A172 (cell line): Measurements from ENCODE around the gene TEX10. TPM values are rescaled to one million over a fixed set of nuclear protein-coding genes. Genes with fewer than 3 reads are reported as not detected.
"Not testable (repeated sequence)": the region's sequence is repeated elsewhere in the genome, so short reads cannot be mapped to it uniquely, and the experiment has no call there.

Experiments
- DNase-seq: peaks from one replicate; pipeline ENCODE4 v3.0.0-alpha.2; 2015; ENCODE audit warnings: low spot score
- total RNA-seq: library from RNA; depleted of rRNA; stranded (reverse); fragments of >200 nt; shearing (Covaris generic); gene quantifications from 2 replicates; pipeline ENCODE4 v1.2.3, GENCODE V29; 2014

TEX10 gene
- total RNA-seq, 1 experiment from 2014 or later: 69.0 TPM

GRCh38 chr9:100350188-100350587, 2.6 kb downstream of the TEX10 start:
- no peak for DNase-seq

GRCh38 chr9:100346836-100347235, 5.9 kb downstream of the TEX10 start:
- no peak for DNase-seq

- DNase-seq: no peak
These were observed 10.9 kb downstream of the TEX10 start for GRCh38 chr9:100341889-100342288.

DNA sequence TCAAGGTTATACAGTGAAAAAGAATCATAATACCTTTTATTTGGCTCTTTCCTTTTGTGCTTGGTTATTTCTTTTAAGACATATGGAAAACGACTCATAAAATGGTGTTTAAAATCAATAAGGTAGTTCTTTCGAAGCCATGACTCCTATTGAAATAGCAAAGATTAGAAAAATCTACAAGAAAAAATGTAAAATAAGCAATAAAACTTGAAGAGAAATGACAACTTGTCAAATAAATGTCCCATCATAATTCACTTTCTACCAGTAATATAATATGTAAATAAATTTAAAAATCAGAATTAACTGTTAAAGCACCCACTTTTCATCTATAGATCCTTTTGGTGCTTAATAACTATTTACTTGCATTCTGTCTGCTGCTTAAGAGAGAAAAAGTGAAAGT, 12.5 kb downstream of the TEX10 start:
- DNase-seq: no peak

DNA sequence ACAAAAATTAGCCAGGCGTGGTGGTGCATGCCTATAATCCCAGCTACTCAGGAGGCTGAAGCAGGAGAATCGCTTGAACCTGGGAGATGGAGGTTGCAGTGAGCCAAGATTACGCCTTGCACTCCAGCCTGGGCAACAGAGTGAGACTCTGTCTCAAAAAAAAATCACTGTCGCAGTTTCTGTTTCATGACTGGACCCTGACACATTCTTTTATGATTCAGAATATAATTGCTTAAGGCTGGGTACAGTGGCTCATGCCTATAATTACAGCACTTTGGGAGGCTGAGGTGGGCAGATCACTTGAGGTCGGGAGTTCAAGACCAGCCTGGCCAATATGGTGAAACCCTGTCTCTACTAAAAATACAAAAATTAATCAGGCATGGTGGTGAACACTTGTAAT, 14.0 kb downstream of the TEX10 start:
- DNase-seq: not testable (repeated sequence)

DNA sequence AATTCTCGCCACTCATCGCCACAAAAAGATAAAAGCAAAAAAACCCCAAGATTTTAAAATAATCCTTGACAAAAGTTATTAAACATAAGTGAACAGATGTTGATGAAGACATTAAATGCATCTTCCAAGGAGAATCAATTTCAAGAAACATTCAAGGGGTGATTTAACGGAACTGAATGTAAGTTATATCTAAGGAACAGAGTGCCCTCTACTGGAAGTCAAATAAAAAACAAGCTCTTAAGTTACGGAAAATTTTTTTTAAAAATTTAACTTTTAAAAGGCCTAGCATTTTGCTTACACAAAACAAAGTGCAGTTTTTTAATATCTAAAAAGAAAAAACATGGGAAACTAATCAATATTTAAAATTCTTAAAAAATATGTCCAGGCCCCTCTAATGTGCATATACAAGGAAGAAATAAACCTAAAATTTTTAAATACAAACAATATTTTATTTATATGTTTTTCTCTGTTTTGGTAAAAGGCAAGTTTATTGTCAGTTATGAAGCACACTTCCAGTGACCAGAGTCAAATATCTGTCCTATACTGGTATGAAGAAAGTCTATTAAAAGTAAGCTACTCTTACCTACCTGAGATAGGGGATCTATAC, 28.0 kb downstream of the TEX10 start:
- DNase-seq: peak; percentile 28

DNA sequence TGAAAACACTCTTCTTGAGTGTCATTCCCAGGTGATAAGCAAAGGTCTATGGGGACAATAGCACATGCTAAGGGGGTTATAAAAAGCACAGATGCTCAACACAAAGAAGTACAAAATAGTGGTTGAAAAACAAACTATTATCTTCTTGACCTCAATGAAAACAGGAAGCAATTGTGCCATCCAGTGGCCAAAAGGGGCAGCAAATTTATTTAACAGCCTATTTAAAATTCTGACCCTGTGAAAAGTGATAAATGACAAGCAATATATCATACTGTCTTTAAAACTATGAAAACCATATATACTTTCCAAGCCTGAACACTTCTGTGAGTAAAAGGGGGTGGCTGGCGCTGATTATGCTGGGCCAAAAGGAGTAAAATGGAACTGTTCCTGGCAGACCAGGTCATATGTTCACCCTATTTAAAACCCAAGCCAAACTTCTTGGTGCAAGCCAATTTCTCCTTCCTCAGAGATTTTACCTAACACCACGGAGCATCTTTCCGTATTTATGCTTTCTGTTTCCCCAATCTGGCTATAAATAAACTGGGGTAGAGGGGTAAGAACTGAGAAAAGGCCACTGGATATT, 29.7 kb downstream of the TEX10 start:
- peak; percentile 36 for DNase-seq

- peak; percentile 34 for DNase-seq
These were observed 35.0 kb downstream of the TEX10 start for GRCh38 chr9:100317706-100318105.

DNA sequence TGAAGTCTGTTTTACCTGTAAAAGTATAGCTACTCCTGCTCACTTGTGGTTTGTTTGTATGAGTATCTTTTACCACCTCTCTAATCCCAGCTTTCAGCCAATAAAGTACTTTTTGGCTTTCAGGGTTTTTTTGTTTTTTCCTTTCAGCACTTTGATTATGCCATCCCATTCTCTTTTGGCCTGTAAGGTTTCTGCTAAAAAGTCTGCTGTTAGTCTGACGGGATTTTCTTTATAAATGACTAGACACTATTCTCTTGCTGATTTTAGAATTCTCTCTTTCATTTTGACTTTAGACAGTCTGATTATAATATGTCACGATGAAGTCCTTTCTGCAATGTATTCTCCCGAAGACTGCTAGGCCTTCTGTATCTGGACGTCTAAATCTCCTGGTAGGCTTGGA, 37.2 kb downstream of the TEX10 start:
- DNase-seq: no peak

- DNase-seq: no peak
These were observed 42.8 kb downstream of the TEX10 start for GRCh38 chr9:100309992-100310391.

DNA sequence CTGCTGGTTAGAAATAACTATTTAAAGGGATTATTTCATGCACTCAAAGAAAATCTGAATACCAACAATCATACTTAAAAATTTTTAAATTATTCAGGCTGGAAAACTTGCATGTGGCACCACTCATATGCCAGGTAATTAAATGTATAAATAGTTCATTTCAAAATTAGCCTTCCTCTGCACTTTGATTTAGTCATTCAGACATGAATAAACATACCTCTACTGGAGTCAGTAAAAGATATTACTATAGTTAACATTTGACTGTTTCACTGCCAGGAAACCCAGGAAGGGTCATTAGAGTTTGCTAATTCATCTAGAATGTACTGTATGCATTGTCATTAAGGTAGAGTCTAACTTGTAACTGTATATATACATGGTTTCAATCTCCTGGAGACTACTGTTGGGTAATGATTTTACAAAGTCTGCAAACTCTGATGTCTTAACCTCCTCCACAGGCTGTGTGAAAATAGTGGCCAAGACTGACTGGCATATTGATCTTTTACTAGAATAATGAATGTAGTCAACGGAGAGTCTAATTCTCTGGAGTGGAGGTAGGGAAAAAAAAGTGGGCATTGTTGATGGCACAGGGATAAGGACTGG, 43.7 kb downstream of the TEX10 start:
- DNase-seq: no peak

GRCh38 chr9:100307080-100307479, 45.7 kb downstream of the TEX10 start:
- no peak for DNase-seq

- no peak for DNase-seq
These were observed 46.5 kb downstream of the TEX10 start for GRCh38 chr9:100306283-100306682.

- no peak for DNase-seq
These were observed 49.0 kb downstream of the TEX10 start for GRCh38 chr9:100303747-100304146.

DNA sequence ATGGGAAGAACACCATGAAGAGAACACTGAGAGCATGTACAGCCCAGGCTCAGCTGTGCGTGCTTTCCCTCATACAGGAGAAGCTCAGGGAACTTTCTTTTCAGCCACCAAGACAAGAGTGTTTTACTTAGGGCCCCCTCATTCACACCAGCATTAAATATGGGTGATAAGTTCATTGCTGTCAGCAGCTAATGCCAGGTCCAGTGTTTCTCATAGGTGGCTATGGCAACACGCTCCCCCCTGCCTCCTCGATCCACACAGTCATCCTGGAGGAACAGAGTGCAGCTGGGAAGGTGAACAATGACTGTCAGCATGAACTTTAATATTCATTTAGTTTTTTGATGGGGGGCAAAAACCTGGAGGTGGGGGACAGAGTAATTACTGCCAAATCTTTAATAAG, 54.4 kb downstream of the TEX10 start:
- no peak for DNase-seq

DNA sequence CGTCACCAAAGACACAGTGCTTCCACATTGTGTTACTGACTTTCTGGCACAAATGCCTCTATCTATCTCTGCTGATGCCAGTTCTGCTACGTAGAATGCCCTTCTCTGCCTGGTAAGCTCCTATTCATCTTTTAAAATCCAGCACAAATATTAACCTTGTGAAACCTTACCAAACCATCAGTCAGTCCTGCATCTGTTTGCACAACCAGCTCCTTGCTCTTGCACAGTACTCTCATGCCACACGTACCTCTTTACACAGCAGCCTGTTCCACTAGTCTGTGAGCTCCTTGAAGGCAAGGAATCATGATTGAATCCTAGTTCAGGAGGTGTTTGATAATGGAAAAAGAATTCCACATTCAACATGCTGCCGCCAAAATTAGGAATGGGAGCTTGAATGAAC, 56.3 kb downstream of the TEX10 start:
- DNase-seq: no peak

- no peak for DNase-seq
These were observed 57.5 kb downstream of the TEX10 start for GRCh38 chr9:100295240-100295639.

DNA sequence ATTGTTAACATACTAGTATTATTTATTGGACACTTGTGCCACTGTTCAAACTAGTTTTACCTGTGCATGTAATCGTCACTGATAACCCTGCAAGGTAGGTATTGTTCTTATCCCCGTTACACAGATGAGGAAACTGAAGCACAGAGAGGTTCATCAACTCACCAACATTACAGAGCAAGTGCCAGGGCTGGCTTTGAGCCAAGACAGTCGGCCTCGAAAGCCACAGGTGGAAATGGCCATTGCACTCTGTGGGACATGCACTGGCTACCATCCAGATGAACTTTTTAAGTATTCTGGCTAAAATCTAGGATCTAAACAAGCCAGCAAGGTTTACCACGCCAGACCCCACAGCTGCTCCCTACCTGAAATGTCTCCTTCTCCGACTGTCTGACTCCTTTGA, 57.9 kb downstream of the TEX10 start:
- DNase-seq: no peak

DNA sequence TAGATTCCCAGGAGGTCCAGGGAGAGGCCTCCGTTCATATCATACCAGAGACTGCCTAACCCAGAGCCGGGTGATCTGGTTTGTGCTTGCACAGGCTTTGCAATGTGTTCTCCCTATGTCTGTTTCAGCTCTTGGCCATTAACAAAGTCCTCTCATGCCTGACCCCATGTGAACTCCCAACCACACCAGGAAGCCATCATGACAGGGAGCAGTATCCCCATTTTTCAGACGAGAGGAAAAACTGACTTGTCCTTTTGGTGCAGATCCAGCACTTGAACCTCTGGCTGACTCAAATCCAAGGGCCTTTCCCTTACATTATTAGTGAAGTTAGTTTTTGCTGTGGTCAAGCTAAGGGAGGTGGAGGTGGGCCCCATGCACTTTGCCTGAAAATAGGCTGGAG, 58.4 kb downstream of the TEX10 start:
- DNase-seq: no peak

GRCh38 chr9:100292414-100292813, 60.3 kb downstream of the TEX10 start:
- DNase-seq: no peak

- DNase-seq: no peak
These were observed 62.0 kb downstream of the TEX10 start for GRCh38 chr9:100290714-100291113.

DNA sequence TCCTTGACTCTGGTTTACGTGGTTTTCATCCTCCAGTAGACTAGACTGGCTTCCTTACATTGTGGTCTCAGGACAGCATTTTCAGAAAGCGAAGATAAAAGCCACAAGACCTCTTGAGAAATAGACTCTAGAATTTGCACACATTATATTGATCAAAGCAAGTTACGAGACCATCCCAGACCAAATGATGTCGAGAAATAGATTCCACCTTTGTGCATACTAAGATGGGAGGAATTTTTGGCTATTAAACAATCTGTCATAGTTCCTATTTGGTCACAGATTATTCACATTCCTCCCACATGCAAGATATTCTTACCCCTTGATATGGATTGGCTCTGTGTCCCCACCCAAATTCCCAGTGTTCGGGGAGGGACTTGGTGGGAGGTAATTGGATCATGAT, 65.6 kb downstream of the TEX10 start:
- no peak for DNase-seq

GRCh38 chr9:100286257-100286656, 66.5 kb downstream of the TEX10 start:
- no peak for DNase-seq

DNA sequence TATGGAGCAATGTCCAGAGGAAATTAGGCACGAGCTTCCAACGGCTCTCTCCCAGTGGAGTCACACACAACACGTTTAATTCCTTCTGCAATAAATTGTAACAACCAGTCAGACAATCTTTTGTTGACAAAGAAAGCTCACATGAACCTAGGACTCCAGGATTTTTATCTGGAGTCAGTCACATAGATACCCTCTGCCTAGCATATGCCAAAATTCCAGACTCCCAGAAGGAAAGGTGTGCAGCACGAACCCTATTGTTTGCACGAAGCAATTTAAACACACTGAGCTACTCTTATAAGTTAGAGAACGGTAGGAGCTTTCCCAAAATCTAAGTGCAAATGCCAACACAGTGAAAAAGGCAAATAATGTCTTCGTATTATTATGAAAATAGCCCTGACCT, 67.1 kb downstream of the TEX10 start:
- DNase-seq: no peak
